GM10266 (cell line): ENCODE measurements around the gene EPS8.

Source experiments
- DNase-seq: peaks from one replicate; pipeline ENCODE4 v3.0.0; 2012; ENCODE audit errors: extremely low spot score
- CTCF ChIP-seq: IDR thresholded peaks from 2 replicates; pipeline ENCODE4 v1.5.1; 2012; ENCODE audit warnings: mild to moderate bottlenecking, low read depth; ENCODE audit not compliant: control insufficient read depth, insufficient read depth; ENCODE audit errors: missing control alignments

Gene EPS8

GRCh38 chr12:15811214-15812127 is 22.3 kb upstream of the EPS8 start:
- TF ChIP-seq CTCF: no peak
- no peak for DNase-seq

GRCh38 chr12:15808652-15809051 is 19.5 kb upstream of the EPS8 start:
- DNase-seq: no peak
- TF ChIP-seq CTCF: no peak

- no peak for TF ChIP-seq CTCF
Observed at GRCh38 chr12:15808250-15808649, 19.1 kb upstream of the EPS8 start.

GRCh38 chr12:15806826-15807225 is 17.6 kb upstream of the EPS8 start:
- no peak for TF ChIP-seq CTCF
- DNase-seq: no peak

More at GRCh38 chr12:15808250-15808649, 19.1 kb upstream of the EPS8 start:
- DNase-seq: no peak

GRCh38 chr12:15801770-15802744 is 12.9 kb upstream of the EPS8 start:
- TF ChIP-seq CTCF: no peak
- DNase-seq: no peak

GRCh38 chr12:15800278-15800677 is 11.1 kb upstream of the EPS8 start:
- DNase-seq: no peak
- no peak for TF ChIP-seq CTCF
